HCT116 (cell line): ENCODE results near the gene TBXAS1. TPM values are rescaled to one million over a fixed set of nuclear protein-coding genes. Genes with fewer than 3 reads are reported as not detected.

Experiments
- ATAC-seq: fragments of 200-7000 bp; cut with Tn5 transposase; 2 replicates; pipeline ENCODE4 v1.9.1; 2020; ENCODE audit warnings: mild to moderate bottlenecking, moderate library complexity
- BruUV-seq: library from RNA; stranded (reverse); fragments of 400-500 nt; replicated peaks from 2 replicates; lab custom pipeline; 2021; lab: Mats Ljungman, UMichigan
- CTCF ChIA-PET: fragments of 300-600 bp; sonication (Branson Sonifier 250); formaldehyde crosslinking; loops from one replicate; lab custom pipeline; 2021; ENCODE audit warnings: antibody characterized with exemption; lab: Charles Lee
- POLR2A ChIA-PET: fragments of 300-600, 350-600 bp; sonication (Branson Sonifier 250); formaldehyde crosslinking; loops from one replicate; lab custom pipeline; 2021; ENCODE audit warnings: antibody characterized with exemption; lab: Charles Lee
- RAD21 ChIA-PET, 2 experiments: fragments of 300-600 bp; sonication (Branson Sonifier 250); formaldehyde crosslinking; loops; one replicate each; lab custom pipeline; 2023; ENCODE audit warnings: low total read pairs in 2 of 2; ENCODE audit not compliant: uncharacterized antibody in 2 of 2, unreplicated experiment in 2 of 2, low non-redundant PET in 1 of 2; lab: Charles Lee
- DNase-seq: peaks from one replicate; pipeline ENCODE4 v3.0.0-alpha.2; 2010; ENCODE audit warnings: low read depth, low spot score
- H2AFZ ChIP-seq: fragments of 200-600 bp; shearing (Covaris generic), sonication (generic); 2 replicates; pipeline ENCODE4 v1.6.1; 2017; ENCODE audit warnings: low read depth, mixed run types, mixed read lengths, antibody characterized with exemption, low read length; ENCODE audit not compliant: poor library complexity, severe bottlenecking
- H3K27ac ChIP-seq: 2 replicates; pipeline ENCODE4 v1.5.1; 2012; ENCODE audit warnings: low read depth, low read length
- H3K27me3 ChIP-seq: fragments of 200-600 bp; sonication (generic); 2 replicates; pipeline ENCODE4 v1.6.1; 2016; ENCODE audit warnings: mixed run types, low read length, mixed read lengths; ENCODE audit not compliant: insufficient read depth
- H3K36me3 ChIP-seq, 2 experiments: fragments of 200-500 bp in 1 of 2; fragments of 200-600 bp in 1 of 2; sonication (Bioruptor generic) in 1 of 2; sonication (generic) in 1 of 2; 2 replicates each; pipeline versions ENCODE4 v1.5.1 to v1.6.1; 2014 to 2016; ENCODE audit warnings: low read length in 2 of 2, inconsistent platforms in 1 of 2, mixed read lengths in 1 of 2, mixed run types in 1 of 2; ENCODE audit not compliant: insufficient read depth in 2 of 2, control insufficient read depth in 1 of 2
- H3K4me1 ChIP-seq, 2 experiments: fragments of 200-600 bp in 1 of 2; sonication (generic) in 1 of 2; 2 replicates each; pipeline versions ENCODE4 v1.5.1 to v1.6.1; 2012 to 2017; ENCODE audit warnings: low read length in 2 of 2, inconsistent platforms in 1 of 2, mild to moderate bottlenecking in 1 of 2, mixed read lengths in 1 of 2, mixed run types in 1 of 2, moderate library complexity in 1 of 2; ENCODE audit not compliant: insufficient read depth in 2 of 2, control insufficient read depth in 1 of 2
- H3K4me2 ChIP-seq: fragments of 200-600 bp; sonication (generic); 2 replicates; pipeline ENCODE4 v1.6.1; 2017; ENCODE audit warnings: mixed run types, low read length, mixed read lengths
- H3K4me3 ChIP-seq, 2 experiments: fragments of 200-600 bp in 1 of 2; sonication (generic) in 1 of 2; replicated peaks in 1 of 2; 2 replicates each; pipeline ENCODE4 v1.5.1; 2011 to 2016; ENCODE audit warnings: low read length in 2 of 2, control low read depth in 1 of 2, low read depth in 1 of 2, mild to moderate bottlenecking in 1 of 2, mixed read lengths in 1 of 2, mixed run types in 1 of 2
- H3K79me2 ChIP-seq: fragments of 200-600 bp; sonication (generic); 2 replicates; pipeline ENCODE4 v1.6.1; 2017; ENCODE audit warnings: mild to moderate bottlenecking, mixed run types, low read length, moderate library complexity, mixed read lengths; ENCODE audit not compliant: insufficient read depth
- H3K9ac ChIP-seq: fragments of 200-600 bp; sonication (generic); 2 replicates; pipeline ENCODE4 v1.6.1; 2016; ENCODE audit warnings: low read length, mixed read lengths
- H3K9me2 ChIP-seq: fragments of 200-600 bp; sonication (generic), shearing (Covaris generic); 2 replicates; pipeline ENCODE4 v1.6.1; 2017; ENCODE audit warnings: mixed run types, mild to moderate bottlenecking, moderate library complexity; ENCODE audit not compliant: insufficient read depth
- H3K9me3 ChIP-seq, 2 experiments: fragments of 200-500 bp in 1 of 2; fragments of 200-600 bp in 1 of 2; sonication (Bioruptor generic) in 1 of 2; sonication (generic) in 1 of 2; 2 replicates each; pipeline ENCODE4 v1.6.1; 2014 to 2017; ENCODE audit warnings: low read length in 2 of 2, mixed read lengths in 2 of 2, inconsistent platforms in 1 of 2, low read depth in 1 of 2, mild to moderate bottlenecking in 1 of 2, mixed run types in 1 of 2, moderate library complexity in 1 of 2; ENCODE audit not compliant: control insufficient read depth in 1 of 2, insufficient read depth in 1 of 2
- H4K20me1 ChIP-seq: fragments of 200-600 bp; sonication (generic), shearing (Covaris generic); 2 replicates; pipeline ENCODE4 v1.6.1; 2017; ENCODE audit warnings: mixed run types, mild to moderate bottlenecking, moderate library complexity; ENCODE audit not compliant: insufficient read depth
- CBX3 ChIP-seq: IDR thresholded peaks from 2 replicates; pipeline ENCODE4 v1.6.1; 2012; ENCODE audit warnings: low read depth
- CEBPB ChIP-seq: IDR thresholded peaks from 2 replicates; pipeline ENCODE4 v1.6.1; 2012; ENCODE audit warnings: low read depth
- EGR1 ChIP-seq: IDR thresholded peaks from 2 replicates; pipeline ENCODE4 v1.6.1; 2012; ENCODE audit warnings: low read depth
- ELF1 ChIP-seq: IDR thresholded peaks from 2 replicates; pipeline ENCODE4 v1.6.1; 2012; ENCODE audit warnings: low read depth, borderline replicate concordance
- EZH2 ChIP-seq: fragments of 200-600 bp; sonication (generic); IDR thresholded peaks from 2 replicates; pipeline ENCODE4 v1.6.1; 2017; ENCODE audit warnings: antibody characterized with exemption, mixed run types
- EZH2phosphoT487 ChIP-seq: fragments of 200-600 bp; IDR thresholded peaks from 2 replicates; pipeline ENCODE4 v1.6.1; 2018; ENCODE audit warnings: antibody characterized with exemption, borderline replicate concordance
- JUND ChIP-seq: IDR thresholded peaks from 2 replicates; pipeline ENCODE4 v1.6.1; 2012
- POLR2A ChIP-seq: IDR thresholded peaks from 2 replicates; pipeline ENCODE4 v1.7.0; 2011; ENCODE audit warnings: borderline replicate concordance; ENCODE audit not compliant: insufficient read depth, insufficient read length; ENCODE audit errors: extremely low read depth
- POLR2AphosphoS5 ChIP-seq: IDR thresholded peaks from 2 replicates; pipeline ENCODE4 v1.6.1; 2011; ENCODE audit warnings: mild to moderate bottlenecking, low read depth, low read length, moderate library complexity
- RAD21 ChIP-seq: IDR thresholded peaks from 2 replicates; pipeline ENCODE4 v1.6.1; 2012; ENCODE audit warnings: low read depth, mild to moderate bottlenecking
- SP1 ChIP-seq: IDR thresholded peaks from 2 replicates; pipeline ENCODE4 v1.6.1; 2012; ENCODE audit warnings: low read depth
- TCF7L2 ChIP-seq: IDR thresholded peaks from 2 replicates; pipeline ENCODE4 v1.7.0; 2011; ENCODE audit warnings: borderline replicate concordance, inconsistent platforms; ENCODE audit not compliant: insufficient read depth, insufficient read length; ENCODE audit errors: extremely low read depth
- YY1 ChIP-seq: IDR thresholded peaks from 2 replicates; pipeline ENCODE4 v1.6.1; 2011; ENCODE audit warnings: low read length, low read depth, moderate library complexity, mild to moderate bottlenecking; ENCODE audit not compliant: insufficient replicate concordance; ENCODE audit errors: extremely low read depth
- intact Hi-C: fragments of 100-400 bp; cut with micrococcal nuclease; formaldehyde crosslinking; loops from 2 replicates; pipeline ENCODE4 v1.10.0; 2022
- total RNA-seq: library from RNA; stranded (reverse); gene quantifications from one replicate; pipeline ENCODE4 v1.2.1, GENCODE V29; 2021; ENCODE audit not compliant: unreplicated experiment
- TF ChIP-seq, protein P1 (sequence below), 3 experiments: fragments of 200-600 bp in 1 of 3; sonication (generic) in 1 of 3; IDR thresholded peaks in 2 of 3; conservative IDR thresholded peaks in 1 of 3; 2 replicates each; pipeline ENCODE4 v1.5.1; 2012 to 2017; ENCODE audit warnings: low read depth in 2 of 3, low read length in 2 of 3, antibody characterized with exemption in 1 of 3, borderline replicate concordance in 1 of 3, control low read depth in 1 of 3, mild to moderate bottlenecking in 1 of 3, mixed read lengths in 1 of 3, mixed run types in 1 of 3, moderate library complexity in 1 of 3; ENCODE audit not compliant: insufficient read depth in 1 of 3
- TF ChIP-seq, protein P2 (sequence below): IDR thresholded peaks from 2 replicates; pipeline ENCODE4 v1.6.1; 2011; ENCODE audit warnings: mild to moderate bottlenecking, low read length, moderate library complexity; ENCODE audit not compliant: insufficient replicate concordance; ENCODE audit errors: extremely low read depth
- TF ChIP-seq, protein P3 (sequence below): IDR thresholded peaks from 2 replicates; pipeline ENCODE4 v1.6.1; 2012; ENCODE audit warnings: low read depth

TBXAS1 gene
- total RNA-seq, 1 experiment from 2014 or later = 1.4 TPM

DNA sequence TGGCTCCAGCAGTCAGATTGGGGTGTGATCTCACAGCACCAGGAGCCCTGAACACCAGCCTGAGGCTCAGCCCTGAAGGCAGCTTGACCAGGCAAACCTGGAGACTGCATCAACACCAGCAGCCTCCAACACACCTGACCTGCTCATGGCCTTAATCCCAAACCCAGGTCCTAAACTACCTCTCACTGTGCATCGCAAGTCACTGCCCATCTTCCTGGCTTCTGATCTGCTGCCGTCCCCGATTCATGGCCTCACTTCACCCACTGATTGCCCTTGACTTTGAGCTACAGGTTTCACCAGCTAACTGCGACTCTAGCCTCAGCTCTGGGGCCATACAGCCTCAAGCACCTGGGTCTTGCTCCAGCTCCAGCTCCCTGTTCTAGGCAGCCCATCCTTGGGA lies 184.6 kb downstream of the TBXAS1 start:
- no peaks in the 10 kb centered on the region for H3K79me2 ChIP-seq
- CTCF ChIA-PET = interaction anchor here (0.7 kb wide), 1 partner anchor 16 kb away, joined by 3 read pairs; no protein-coding TSS in a partner anchor
- no peaks in the 10 kb centered on the region for H4K20me1 ChIP-seq
- H3K27me3 ChIP-seq = no peaks in the 10 kb centered on the region
- no peaks in the 10 kb centered on the region for H3K9me3 ChIP-seq
- intact Hi-C loops = no loop called here
- H3K4me3 ChIP-seq = no peak overlapping the region
- no peaks in the 10 kb centered on the region for H3K4me1 ChIP-seq
- no TSS peak for BruUV-seq
- no peak for DNase-seq
- RAD21 ChIA-PET = interaction anchor here in 1 of 2 experiments (0.5 kb wide), 1 partner anchor 16 kb away, joined by 4 read pairs; no protein-coding TSS in a partner anchor
- no peak overlapping the region for H3K9ac ChIP-seq
- POLR2A ChIA-PET = no interaction called here
- H3K27ac ChIP-seq = no peak overlapping the region
- TF ChIP-seq RAD21 = no peak
- TF ChIP-seq ELF1 = no peak
- TF ChIP-seq SP1 = no peak
- TF ChIP-seq YY1 = no peak
- TF ChIP-seq, protein P1, sequence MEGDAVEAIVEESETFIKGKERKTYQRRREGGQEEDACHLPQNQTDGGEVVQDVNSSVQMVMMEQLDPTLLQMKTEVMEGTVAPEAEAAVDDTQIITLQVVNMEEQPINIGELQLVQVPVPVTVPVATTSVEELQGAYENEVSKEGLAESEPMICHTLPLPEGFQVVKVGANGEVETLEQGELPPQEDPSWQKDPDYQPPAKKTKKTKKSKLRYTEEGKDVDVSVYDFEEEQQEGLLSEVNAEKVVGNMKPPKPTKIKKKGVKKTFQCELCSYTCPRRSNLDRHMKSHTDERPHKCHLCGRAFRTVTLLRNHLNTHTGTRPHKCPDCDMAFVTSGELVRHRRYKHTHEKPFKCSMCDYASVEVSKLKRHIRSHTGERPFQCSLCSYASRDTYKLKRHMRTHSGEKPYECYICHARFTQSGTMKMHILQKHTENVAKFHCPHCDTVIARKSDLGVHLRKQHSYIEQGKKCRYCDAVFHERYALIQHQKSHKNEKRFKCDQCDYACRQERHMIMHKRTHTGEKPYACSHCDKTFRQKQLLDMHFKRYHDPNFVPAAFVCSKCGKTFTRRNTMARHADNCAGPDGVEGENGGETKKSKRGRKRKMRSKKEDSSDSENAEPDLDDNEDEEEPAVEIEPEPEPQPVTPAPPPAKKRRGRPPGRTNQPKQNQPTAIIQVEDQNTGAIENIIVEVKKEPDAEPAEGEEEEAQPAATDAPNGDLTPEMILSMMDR (IDR thresholded peaks at IDR 0.05 in 2 of 3, conservative IDR thresholded peaks at IDR 0.05 in 1 of 3; ENCODE audit: borderline replicate concordance in 1 of 3, insufficient read depth in 1 of 3, low read depth in 2 of 3, low read length in 2 of 3) = no peak
- no peak for TF ChIP-seq CEBPB
- TF ChIP-seq, protein P2, sequence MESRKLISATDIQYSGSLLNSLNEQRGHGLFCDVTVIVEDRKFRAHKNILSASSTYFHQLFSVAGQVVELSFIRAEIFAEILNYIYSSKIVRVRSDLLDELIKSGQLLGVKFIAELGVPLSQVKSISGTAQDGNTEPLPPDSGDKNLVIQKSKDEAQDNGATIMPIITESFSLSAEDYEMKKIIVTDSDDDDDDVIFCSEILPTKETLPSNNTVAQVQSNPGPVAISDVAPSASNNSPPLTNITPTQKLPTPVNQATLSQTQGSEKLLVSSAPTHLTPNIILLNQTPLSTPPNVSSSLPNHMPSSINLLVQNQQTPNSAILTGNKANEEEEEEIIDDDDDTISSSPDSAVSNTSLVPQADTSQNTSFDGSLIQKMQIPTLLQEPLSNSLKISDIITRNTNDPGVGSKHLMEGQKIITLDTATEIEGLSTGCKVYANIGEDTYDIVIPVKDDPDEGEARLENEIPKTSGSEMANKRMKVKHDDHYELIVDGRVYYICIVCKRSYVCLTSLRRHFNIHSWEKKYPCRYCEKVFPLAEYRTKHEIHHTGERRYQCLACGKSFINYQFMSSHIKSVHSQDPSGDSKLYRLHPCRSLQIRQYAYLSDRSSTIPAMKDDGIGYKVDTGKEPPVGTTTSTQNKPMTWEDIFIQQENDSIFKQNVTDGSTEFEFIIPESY = no peak
- TF ChIP-seq TCF7L2 = no peak
- no peak for TF ChIP-seq POLR2A
- TF ChIP-seq EZH2 = no peak
- no peak for TF ChIP-seq EZH2phosphoT487
- no peak for TF ChIP-seq EGR1
- TF ChIP-seq, protein P3, sequence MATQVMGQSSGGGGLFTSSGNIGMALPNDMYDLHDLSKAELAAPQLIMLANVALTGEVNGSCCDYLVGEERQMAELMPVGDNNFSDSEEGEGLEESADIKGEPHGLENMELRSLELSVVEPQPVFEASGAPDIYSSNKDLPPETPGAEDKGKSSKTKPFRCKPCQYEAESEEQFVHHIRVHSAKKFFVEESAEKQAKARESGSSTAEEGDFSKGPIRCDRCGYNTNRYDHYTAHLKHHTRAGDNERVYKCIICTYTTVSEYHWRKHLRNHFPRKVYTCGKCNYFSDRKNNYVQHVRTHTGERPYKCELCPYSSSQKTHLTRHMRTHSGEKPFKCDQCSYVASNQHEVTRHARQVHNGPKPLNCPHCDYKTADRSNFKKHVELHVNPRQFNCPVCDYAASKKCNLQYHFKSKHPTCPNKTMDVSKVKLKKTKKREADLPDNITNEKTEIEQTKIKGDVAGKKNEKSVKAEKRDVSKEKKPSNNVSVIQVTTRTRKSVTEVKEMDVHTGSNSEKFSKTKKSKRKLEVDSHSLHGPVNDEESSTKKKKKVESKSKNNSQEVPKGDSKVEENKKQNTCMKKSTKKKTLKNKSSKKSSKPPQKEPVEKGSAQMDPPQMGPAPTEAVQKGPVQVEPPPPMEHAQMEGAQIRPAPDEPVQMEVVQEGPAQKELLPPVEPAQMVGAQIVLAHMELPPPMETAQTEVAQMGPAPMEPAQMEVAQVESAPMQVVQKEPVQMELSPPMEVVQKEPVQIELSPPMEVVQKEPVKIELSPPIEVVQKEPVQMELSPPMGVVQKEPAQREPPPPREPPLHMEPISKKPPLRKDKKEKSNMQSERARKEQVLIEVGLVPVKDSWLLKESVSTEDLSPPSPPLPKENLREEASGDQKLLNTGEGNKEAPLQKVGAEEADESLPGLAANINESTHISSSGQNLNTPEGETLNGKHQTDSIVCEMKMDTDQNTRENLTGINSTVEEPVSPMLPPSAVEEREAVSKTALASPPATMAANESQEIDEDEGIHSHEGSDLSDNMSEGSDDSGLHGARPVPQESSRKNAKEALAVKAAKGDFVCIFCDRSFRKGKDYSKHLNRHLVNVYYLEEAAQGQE = no peak
- TF ChIP-seq JUND = no peak
- no peak for TF ChIP-seq POLR2AphosphoS5
- TF ChIP-seq CBX3 = no peak
- no peak overlapping the region for H3K4me2 ChIP-seq
- no peaks in the 10 kb centered on the region for H3K9me2 ChIP-seq
- ATAC-seq = no peak
- no peak overlapping the region for H2AFZ ChIP-seq
- H3K36me3 ChIP-seq = no peaks in the 10 kb centered on the region
